Stimulated activated naive CD8-positive, alpha-beta T cell treated with anti-CD3 and anti-CD28 coated beads, Interleukin-15, amount 100 ng/mL, for 72 hours (primary cell): Measurements from ENCODE around the gene NLRC5.
"Not testable (repeated sequence)": the region's sequence is repeated elsewhere in the genome, so short reads cannot be mapped to it uniquely, and the experiment has no call there.

Experiments used
- ATAC-seq: fragments of 150-1000 bp; cut with Tn5 transposase; 2 replicates; pipeline ENCODE4 v1.10.0; 2021; ENCODE audit warnings: mild to moderate bottlenecking, moderate library complexity
- DNase-seq, 2 donors: peaks; one replicate each; pipeline ENCODE4 v3.0.0; 2021 to 2022
- H3K27ac Mint-ChIP-seq, 2 donors: one replicate each; pipeline ENCODE4 v1.8.0; 2022; ENCODE audit warnings: mild to moderate bottlenecking in 2 of 2, mixed read lengths in 2 of 2, moderate library complexity in 2 of 2
- H3K27me3 Mint-ChIP-seq: one replicate; pipeline ENCODE4 v1.8.0; 2022; ENCODE audit warnings: mixed read lengths
- H3K4me1 Mint-ChIP-seq: one replicate; pipeline ENCODE4 v1.8.0; 2022; ENCODE audit warnings: mild to moderate bottlenecking, mixed read lengths
- H3K4me3 Mint-ChIP-seq, 2 donors: one replicate each; pipeline ENCODE4 v1.8.0; 2022; ENCODE audit warnings: mild to moderate bottlenecking in 2 of 2, mixed read lengths in 2 of 2, moderate library complexity in 1 of 2
- H3K9me3 Mint-ChIP-seq, 2 donors: one replicate each; pipeline ENCODE4 v1.8.0; 2022; ENCODE audit warnings: mixed read lengths in 2 of 2

The NLRC5 gene

DNA sequence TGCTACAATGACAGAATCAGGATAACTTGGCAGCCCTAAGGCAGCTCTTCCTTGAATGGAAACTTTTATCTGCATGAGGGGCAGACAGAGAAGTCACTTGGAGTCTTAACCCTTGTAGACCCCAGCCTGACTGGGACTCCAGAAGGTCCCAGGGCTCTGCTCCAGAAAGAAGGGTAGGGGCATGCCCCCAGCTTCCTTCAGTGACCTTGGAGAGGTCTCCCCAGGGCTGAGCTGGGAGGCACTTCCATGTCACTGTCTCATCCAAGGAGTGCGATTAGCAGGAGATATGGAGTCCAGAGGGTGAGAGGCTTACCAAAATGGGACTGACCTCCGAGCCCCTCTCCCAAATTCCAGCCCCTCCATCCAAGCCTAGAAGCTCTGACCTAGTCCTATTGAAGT, 3.4 kb upstream of the NLRC5 start:
- ATAC-seq (no peak), DNase-seq (no peak)
- no peaks in the 10 kb centered on the region for H3K27me3 Mint-ChIP-seq
- H3K27ac Mint-ChIP-seq = peak overlapping the region; percentile 99 to 100
- peak overlapping the region; percentile 97 to 99 for H3K4me3 Mint-ChIP-seq
- H3K9me3 Mint-ChIP-seq = no peaks in the 10 kb centered on the region
- H3K4me1 Mint-ChIP-seq = peaks cover 93% of the 10 kb centered on the region

DNA sequence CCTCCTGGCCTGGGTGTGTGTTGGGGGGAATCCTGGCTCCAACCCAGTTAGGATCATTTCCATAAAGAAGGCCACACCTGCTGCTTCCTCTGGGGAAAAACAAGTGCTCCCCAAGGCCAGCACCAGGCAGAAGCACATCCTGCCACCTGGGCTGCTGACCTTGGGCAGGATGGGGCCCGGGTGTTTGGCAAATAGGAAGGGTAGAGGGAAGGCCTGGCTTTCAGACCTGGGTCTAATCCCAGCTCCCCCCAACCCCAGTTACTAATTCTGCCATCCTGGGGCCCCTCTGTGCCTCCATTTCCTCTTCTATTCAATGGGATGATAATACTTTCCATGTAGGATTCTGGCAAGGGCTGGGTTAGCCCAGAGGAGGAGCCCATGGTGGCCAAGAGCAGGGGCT, 3.0 kb upstream of the NLRC5 start:
- Mint-ChIP-seq H3K4me1 (peaks cover 93% of the 10 kb centered on the region), H3K27ac (peak overlapping the region; percentile 99 to 100), H3K4me3 (peak overlapping the region; percentile 97 to 99), H3K27me3 (no peaks in the 10 kb centered on the region), H3K9me3 (no peaks in the 10 kb centered on the region)
- DNase-seq = no peak
- no peak for ATAC-seq

DNA sequence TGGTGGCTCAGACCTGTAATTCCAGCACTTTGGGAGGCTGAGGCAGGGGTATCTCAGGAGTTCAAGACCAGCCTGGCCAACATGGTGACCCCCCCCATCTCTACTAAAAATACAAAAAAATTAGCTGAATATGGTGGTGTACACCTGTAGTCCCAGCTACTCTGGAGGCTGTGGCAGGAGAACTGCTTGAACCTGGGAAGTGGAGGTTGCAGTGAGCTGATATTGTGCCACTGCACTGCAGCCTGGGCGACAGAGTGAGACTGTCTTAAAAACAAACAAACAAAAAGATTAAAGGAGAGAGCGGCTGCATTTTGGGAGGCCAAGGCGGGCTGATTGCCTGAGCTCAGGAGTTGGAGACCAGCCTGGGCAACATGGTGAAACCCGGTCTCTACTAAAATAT, 2.4 kb upstream of the NLRC5 start:
- not testable (repeated sequence) for ATAC-seq, H3K27me3 Mint-ChIP-seq, DNase-seq, H3K9me3 Mint-ChIP-seq
- H3K27ac Mint-ChIP-seq = peak overlapping the region; percentile 99 to 100
- H3K4me1 Mint-ChIP-seq = peaks cover 93% of the 10 kb centered on the region
- H3K4me3 Mint-ChIP-seq = peak overlapping the region; percentile 97 to 99

DNA sequence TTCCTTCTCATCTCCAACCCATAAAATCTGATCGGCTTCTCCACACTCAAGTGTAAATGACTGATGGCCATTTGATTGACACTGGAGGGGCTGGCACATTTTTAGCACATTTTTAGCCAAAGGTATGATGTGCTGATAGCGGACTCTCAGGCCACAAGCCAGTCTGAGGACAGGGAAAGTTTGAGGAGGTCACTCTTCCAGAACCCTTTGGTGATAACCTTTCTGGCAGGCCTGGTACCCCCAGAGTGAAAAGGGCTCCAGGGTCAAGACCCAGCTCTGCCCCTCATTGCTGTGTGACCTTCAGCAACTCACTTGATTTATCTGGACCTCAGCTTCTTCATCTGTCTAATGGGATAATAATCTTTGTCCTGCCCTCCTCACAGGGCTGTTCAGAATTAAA, 1.7 kb upstream of the NLRC5 start:
- H3K4me1 Mint-ChIP-seq = peaks cover 88% of the 10 kb centered on the region
- ATAC-seq (no peak), DNase-seq (no peak)
- H3K27ac Mint-ChIP-seq = peak overlapping the region; percentile 99 to 100
- H3K4me3 Mint-ChIP-seq = peak overlapping the region; percentile 97 to 99
- no peaks in the 10 kb centered on the region for H3K27me3 Mint-ChIP-seq
- no peaks in the 10 kb centered on the region for H3K9me3 Mint-ChIP-seq

DNA sequence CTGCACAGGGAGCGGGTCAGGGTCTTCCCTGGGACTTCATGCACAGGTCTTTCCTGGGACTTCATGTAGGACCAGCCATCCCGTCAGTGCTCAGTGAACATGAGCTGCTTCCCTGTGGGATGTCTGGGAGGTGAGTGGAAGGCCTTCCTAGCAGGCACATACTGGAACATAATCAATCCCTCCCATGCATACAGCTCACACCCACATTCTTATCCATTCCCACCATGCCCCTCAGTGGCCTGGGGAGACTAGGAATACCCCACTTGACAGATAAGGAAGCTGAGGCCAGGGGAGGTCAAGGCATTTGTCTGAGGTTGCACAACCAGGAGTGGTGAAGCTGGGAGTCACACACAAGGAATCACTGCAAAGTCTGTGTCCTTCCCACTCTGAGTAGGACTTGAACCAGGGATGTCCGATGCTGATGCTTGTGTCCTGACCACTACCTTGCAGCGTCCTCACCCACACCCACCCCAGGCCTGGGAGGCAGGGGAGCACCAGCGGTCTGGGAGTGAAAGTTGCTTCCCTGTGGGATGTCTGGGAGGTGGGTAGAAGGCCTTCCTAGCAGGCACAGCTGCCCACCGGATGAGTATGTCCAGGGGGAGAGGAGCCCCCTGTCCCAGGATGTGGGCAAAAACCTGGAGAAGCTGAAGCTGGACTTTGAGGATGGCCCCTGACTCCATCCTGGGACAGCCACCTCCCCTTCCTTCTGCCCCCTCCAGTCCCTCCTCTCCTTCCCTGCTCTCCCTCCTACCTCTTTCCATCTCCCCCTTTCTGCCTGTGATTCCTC, 1.0 kb upstream of the NLRC5 start:
- H3K27me3 Mint-ChIP-seq = no peaks in the 10 kb centered on the region
- peak overlapping the region; percentile 99 to 100 for H3K27ac Mint-ChIP-seq
- H3K4me3 Mint-ChIP-seq = peak overlapping the region; percentile 97 to 99
- H3K9me3 Mint-ChIP-seq = no peaks in the 10 kb centered on the region
- no peak for DNase-seq
- peaks cover 87% of the 10 kb centered on the region for H3K4me1 Mint-ChIP-seq
- no peak for ATAC-seq

DNA sequence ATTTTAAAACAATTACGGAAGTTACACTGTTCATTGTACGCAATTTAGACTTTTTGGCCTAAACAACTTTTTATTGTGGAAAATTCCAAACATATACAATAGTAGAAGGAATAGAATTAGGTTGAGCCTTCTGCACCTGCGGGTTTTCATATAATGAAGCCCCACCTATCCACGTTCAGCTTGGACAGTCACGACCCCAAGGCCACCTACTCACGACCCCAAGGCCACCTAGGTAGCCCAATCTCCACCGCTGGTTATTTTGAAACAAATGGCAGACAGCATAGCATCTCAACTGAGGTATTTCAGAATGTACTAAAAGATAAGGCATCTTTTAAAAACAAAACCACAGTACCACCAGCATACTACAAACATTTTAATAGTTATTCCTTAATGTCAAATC, 631 bp downstream of the NLRC5 start:
- DNase-seq (no peak), ATAC-seq (no peak)
- peaks cover 87% of the 10 kb centered on the region for H3K4me1 Mint-ChIP-seq
- H3K9me3 Mint-ChIP-seq = no peaks in the 10 kb centered on the region
- H3K4me3 Mint-ChIP-seq = peak overlapping the region; percentile 97 to 99
- H3K27me3 Mint-ChIP-seq = no peaks in the 10 kb centered on the region
- peak overlapping the region; percentile 99 to 100 for H3K27ac Mint-ChIP-seq

DNA sequence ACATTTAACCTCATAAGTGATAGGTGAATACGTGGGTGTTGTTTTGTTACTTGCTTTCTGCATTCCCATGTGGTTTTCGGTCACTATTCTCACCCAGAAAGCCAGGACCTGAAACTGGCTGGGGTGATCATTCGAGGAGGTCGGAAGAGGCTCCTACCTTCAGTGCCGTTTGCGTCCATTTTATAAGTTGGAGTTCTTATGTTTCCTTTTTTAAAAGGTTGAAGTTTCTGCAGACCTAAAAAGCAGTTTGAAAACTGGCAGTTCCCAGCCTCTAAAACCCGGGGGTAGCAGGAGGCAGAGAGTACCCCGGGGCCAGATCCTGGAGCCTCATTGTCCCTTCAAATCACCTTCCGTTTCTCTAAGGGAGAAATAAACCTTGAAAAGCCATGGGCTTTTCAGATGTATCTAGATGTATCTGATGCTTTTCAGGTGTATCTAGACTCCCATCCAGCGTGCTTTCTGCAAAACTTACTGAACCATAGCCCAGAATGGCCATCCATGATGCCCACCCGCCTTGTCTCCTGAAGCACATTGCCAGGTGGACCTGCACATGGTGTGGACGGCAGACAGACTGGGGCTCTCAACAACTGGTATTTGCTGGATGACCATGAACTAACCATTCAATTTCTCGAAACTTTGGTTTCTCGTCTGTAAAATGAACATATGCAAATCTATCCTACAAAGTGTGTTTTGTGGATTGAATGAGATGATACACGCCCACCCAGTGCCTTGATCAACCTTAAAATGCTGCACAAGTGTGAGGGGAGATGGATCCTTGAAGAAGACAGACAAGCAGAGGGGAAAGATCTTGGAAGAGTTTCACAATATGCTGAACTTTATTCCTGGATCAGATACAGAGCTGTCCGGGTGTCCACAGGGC, 1.3 kb downstream of the NLRC5 start:
- peaks cover 87% of the 10 kb centered on the region for H3K4me1 Mint-ChIP-seq
- H3K9me3 Mint-ChIP-seq = no peaks in the 10 kb centered on the region
- peak overlapping the region; percentile 97 to 99 for H3K4me3 Mint-ChIP-seq
- H3K27ac Mint-ChIP-seq = peak overlapping the region; percentile 99 to 100
- peak in 1 of 2 donors; percentile 54 for DNase-seq
- no peak for ATAC-seq
- H3K27me3 Mint-ChIP-seq = no peaks in the 10 kb centered on the region

DNA sequence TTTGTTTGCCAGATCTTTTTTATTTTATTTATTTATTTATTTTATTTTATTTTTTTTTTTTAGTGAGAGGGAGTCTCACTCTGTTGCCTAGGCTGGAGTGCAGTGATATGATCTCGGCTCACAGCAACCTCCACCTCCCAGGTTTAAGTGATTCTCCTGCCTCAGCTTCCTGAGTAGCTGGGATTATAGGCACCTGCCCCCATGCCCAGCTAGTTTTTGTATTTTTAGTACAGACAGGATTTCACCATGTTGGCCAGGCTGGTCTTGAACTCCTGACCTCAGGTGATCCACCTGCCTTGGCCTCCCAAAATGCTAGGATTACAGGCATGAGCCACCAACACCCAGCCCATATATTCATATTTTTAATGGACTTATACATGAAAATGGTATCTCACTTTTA, 3.1 kb downstream of the NLRC5 start:
- H3K4me3 Mint-ChIP-seq = peak overlapping the region; percentile 59 to 97
- H3K27me3 Mint-ChIP-seq, DNase-seq, H3K9me3 Mint-ChIP-seq, ATAC-seq, H3K27ac Mint-ChIP-seq: not testable (repeated sequence)
- H3K4me1 Mint-ChIP-seq = peaks cover 87% of the 10 kb centered on the region

DNA sequence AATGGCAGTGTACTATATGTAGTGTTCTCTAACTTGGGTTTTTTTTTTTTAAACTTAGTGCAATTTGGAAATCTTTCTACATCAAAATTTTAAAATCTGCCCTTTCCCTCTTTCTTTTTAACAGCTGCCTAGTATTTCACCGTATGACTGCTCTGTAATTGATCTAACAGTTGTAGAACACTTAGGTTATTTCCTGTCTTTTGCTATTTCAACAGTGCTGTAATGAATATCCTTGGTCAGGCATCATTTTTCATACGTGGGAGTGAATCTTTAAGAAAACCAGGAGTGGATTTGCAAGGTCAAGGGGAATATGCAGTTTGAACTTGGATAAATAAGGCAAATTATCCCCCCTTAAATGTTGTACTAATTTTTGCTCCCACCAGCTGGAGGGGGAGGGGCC, 3.8 kb downstream of the NLRC5 start:
- H3K27me3 Mint-ChIP-seq = no peaks in the 10 kb centered on the region
- H3K4me3 Mint-ChIP-seq = peak overlapping the region; percentile 79 to 81
- ATAC-seq = no peak
- no peak for DNase-seq
- no peaks in the 10 kb centered on the region for H3K9me3 Mint-ChIP-seq
- peaks cover 87% of the 10 kb centered on the region for H3K4me1 Mint-ChIP-seq
- peak overlapping the region; percentile 89 to 92 for H3K27ac Mint-ChIP-seq

DNA sequence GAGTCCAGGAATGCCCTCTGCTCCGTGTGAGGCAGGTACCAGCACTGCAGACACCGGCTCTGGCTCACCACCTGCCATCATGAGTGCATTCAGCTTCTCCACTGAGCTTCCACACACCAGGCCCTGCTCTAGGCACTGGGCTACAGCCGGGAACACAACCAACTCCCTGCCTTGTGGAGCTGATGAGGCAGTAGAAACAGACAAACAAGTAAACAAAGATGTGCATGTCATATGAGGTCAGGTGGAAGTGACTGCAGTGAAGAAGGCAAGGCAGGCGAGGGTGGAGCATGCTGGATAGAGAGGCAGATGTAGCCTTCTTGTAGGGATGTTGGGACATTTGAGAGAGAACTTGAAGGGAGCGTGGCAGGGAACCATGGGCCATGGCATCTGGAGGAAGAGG, 5.0 kb downstream of the NLRC5 start:
- Mint-ChIP-seq H3K9me3 (no peaks in the 10 kb centered on the region), H3K4me1 (peaks cover 89% of the 10 kb centered on the region), H3K4me3 (peak overlapping the region; percentile 79 to 81), H3K27me3 (no peaks in the 10 kb centered on the region), H3K27ac (peak overlapping the region; percentile 79 to 88)
- peak; percentile 6 for ATAC-seq
- DNase-seq = no peak

DNA sequence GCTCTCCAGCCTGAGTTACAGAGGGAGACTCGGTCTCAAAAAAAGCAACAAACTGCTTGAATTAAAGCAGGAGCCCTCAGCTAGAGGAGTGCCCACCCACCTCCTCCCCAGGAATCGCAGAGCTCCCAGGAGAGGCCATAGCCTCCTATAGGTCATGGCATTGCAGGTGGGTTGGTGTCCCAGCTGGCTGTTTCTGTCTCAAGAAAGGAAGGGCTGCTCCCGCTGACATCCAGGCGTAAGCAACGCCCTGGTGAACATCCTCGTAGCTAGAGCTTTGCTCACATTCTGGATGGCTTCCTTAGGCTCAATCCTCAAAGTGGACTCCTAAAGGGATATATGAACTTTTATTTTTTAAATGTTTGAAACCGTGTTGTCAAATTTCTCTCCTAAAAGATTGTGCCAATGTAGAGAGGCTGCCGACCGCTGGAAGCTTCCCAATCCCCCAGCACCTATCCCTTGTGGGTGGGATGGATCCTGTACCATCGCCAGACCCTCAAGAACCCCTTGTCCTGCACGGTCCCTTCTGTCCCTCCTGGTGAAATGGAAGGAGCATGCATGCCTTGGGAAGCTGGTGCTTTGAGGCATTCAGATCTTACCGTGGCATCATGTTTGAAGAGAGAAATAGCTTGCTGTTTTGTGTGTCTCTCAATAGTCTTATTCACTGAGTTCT, 5.9 kb downstream of the NLRC5 start:
- Mint-ChIP-seq H3K27ac (peak overlapping the region; percentile 62 to 90), H3K4me1 (peaks cover 94% of the 10 kb centered on the region), H3K9me3 (no peaks in the 10 kb centered on the region), H3K27me3 (no peaks in the 10 kb centered on the region), H3K4me3 (peak overlapping the region; percentile 79 to 81)
- DNase-seq = no peak
- no peak for ATAC-seq

DNA sequence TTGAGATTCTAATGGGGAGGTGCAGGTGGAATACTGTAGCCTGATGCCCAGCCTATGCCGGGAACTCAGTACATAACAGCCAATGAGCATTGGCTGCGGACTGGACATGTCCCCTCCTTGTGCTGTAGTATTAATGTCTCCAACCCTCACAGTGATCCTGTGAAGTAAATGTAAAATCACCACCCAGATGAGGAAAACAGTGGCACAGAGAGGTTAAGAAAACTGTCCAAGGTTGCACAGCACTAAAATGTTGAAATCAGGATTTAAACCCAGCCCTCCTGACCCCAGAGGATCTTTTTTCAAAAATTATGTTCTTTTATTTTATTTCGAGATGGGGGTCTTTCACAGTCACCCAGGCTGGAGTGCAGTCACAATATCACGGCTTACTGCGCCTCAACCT, 7.9 kb downstream of the NLRC5 start:
- DNase-seq (no peak), ATAC-seq (no peak)
- H3K27ac Mint-ChIP-seq = peak overlapping the region; percentile 81 to 83
- H3K9me3 Mint-ChIP-seq = peaks cover 0 to 5% of the 10 kb centered on the region in 2 donors
- H3K4me1 Mint-ChIP-seq = peaks cover 95% of the 10 kb centered on the region
- H3K4me3 Mint-ChIP-seq = peak overlapping the region; percentile 50 to 60
- H3K27me3 Mint-ChIP-seq = no peaks in the 10 kb centered on the region

DNA sequence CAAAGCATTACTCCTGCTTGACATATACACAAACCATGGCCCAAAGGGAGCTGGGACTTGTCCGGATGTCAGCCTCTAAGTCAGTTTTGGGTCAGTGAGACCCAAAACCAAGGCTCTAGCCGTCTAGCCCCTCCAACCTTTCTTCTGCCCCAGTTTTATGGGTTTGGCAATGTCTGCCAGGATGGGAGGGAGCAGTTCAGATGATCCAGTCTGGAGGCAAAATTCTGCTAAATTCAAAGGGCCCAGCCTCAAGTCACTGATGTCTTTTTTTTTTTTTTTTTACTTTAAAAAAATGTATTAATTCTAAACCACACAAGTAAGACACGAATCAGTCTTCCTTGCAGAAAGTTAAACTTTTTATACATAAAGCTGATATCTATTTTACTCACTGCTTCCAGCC, 8.6 kb downstream of the NLRC5 start:
- peak overlapping the region; percentile 83 to 94 for H3K27ac Mint-ChIP-seq
- no peak for ATAC-seq
- peaks cover 100% of the 10 kb centered on the region for H3K4me1 Mint-ChIP-seq
- no peak for DNase-seq
- H3K4me3 Mint-ChIP-seq = peak overlapping the region; percentile 72 to 86
- peaks cover 0 to 5% of the 10 kb centered on the region in 2 donors for H3K9me3 Mint-ChIP-seq
- no peaks in the 10 kb centered on the region for H3K27me3 Mint-ChIP-seq

DNA sequence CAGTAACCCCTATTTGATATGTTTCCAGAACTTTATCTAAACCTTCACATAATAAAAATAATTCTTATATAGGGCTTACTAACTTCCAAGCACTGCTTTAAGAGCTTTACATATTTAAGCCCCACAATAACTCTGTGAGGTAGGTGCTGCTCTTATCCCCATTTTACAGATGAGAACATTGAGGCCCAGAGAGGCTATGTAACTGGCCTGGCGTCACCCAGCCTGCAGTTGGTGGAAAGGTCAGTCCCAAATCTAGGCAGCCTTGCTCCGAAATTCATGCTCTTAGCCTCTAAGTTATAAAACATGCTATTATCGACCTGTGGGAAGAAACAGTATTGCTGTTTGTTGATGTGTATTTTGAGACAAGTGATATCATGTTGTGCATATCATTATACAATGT, 9.0 kb downstream of the NLRC5 start:
- H3K4me1 Mint-ChIP-seq = peaks cover 100% of the 10 kb centered on the region
- H3K27ac Mint-ChIP-seq = peak overlapping the region; percentile 94 to 98
- peaks cover 0 to 5% of the 10 kb centered on the region in 2 donors for H3K9me3 Mint-ChIP-seq
- H3K27me3 Mint-ChIP-seq = no peaks in the 10 kb centered on the region
- H3K4me3 Mint-ChIP-seq = peak overlapping the region; percentile 72 to 86
- no peak for DNase-seq
- ATAC-seq = no peak

DNA sequence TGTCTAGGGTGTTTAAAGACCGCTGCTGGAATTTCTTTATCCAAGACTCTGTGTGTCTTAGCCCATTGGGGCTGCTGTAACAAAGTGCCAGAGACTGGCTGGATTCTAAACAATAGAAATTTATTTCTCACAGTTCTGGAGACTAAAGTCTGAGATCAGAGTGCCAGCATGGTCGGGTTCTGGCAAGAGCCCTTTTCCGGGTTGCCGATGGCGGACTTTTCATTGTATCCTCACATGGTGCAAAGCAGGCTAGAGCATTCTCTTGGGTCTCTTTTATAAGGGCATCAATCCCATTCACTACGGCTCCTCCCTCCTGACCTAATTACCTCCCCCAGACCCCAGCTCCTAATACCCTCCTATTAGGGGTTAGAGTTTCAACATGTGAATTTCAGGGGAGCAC, 9.5 kb downstream of the NLRC5 start:
- peak overlapping the region; percentile 94 to 98 for H3K27ac Mint-ChIP-seq
- ATAC-seq = no peak

More for the DNA sequence above, 9.5 kb downstream of the NLRC5 start:
- Mint-ChIP-seq H3K27me3 (no peaks in the 10 kb centered on the region), H3K9me3 (peaks cover 0 to 5% of the 10 kb centered on the region in 2 donors), H3K4me3 (peak overlapping the region; percentile 72 to 86), H3K4me1 (peaks cover 100% of the 10 kb centered on the region)
- no peak for DNase-seq
